ENCODE results near the gene CD40. TPM values are rescaled to one million over a fixed set of nuclear protein-coding genes. Genes with fewer than 3 reads are reported as not detected.

CD40 gene
- total RNA-seq, 6 experiments from 2014 or later, result 8.8 to 11.7 (median 9.4) TPM

- H3K4me1 ChIP-seq, result no peaks in the 10 kb centered on the region
- no peak overlapping the region for H3K4me3 ChIP-seq
- 25% methylated on average over 2 of the region's 3 CpGs for WGBS (ENCODE audit: insufficient coverage, low coverage, low lambda C conversion rate, missing lambda C conversion rate)
Observed at GRCh38 chr20:46104262-46104661, 13.9 kb upstream of the CD40 start.

DNA sequence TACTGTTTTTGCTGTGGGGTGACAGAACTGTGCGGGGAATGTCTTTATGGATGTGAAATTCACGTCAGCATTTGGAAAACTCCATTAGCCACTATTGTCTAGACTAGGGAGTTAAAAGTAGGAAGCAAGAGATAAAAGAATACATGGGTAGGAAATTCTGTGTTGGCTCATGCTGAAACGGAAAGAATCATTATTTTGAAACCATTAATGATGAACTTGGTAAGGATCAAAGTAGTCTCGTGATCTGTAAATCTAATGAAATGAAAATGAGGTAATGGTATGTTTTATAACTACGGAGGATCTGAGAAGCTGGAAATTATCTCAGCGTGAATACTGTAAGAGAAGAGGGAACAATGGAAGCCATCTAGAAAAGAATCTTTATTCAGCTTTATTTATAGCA, 11.1 kb upstream of the CD40 start:
- Histone ChIP-seq H3K27ac (no peak overlapping the region), H3K4me3 (no peak overlapping the region), H3K27me3 (no peaks in the 10 kb centered on the region), H3K36me3 (no peaks in the 10 kb centered on the region), H3K9me3 (no peaks in the 10 kb centered on the region), H3K4me1 (no peaks in the 10 kb centered on the region)
- WGBS (ENCODE audit: insufficient coverage, low coverage, low lambda C conversion rate, missing lambda C conversion rate), result 45% methylated on average over 6 of the region's 6 CpGs
- ATAC-seq (no peak), DNase-seq (no peak)
- intact Hi-C loops (cut with DNase I), result no loop called here
- TF ChIP-seq, protein P1, sequence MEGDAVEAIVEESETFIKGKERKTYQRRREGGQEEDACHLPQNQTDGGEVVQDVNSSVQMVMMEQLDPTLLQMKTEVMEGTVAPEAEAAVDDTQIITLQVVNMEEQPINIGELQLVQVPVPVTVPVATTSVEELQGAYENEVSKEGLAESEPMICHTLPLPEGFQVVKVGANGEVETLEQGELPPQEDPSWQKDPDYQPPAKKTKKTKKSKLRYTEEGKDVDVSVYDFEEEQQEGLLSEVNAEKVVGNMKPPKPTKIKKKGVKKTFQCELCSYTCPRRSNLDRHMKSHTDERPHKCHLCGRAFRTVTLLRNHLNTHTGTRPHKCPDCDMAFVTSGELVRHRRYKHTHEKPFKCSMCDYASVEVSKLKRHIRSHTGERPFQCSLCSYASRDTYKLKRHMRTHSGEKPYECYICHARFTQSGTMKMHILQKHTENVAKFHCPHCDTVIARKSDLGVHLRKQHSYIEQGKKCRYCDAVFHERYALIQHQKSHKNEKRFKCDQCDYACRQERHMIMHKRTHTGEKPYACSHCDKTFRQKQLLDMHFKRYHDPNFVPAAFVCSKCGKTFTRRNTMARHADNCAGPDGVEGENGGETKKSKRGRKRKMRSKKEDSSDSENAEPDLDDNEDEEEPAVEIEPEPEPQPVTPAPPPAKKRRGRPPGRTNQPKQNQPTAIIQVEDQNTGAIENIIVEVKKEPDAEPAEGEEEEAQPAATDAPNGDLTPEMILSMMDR (IDR thresholded peaks at IDR 0.05), result no peak
- no peak for TF ChIP-seq POLR2A (IDR thresholded peaks at IDR 0.05)

More at GRCh38 chr20:46104262-46104661, 13.9 kb upstream of the CD40 start:
- Histone ChIP-seq H3K27ac (no peak overlapping the region), H3K27me3 (peaks cover 0 to 4% of the 10 kb centered on the region in 2 donors), H3K36me3 (no peaks in the 10 kb centered on the region), H3K9me3 (no peaks in the 10 kb centered on the region)
- no peak for DNase-seq
- TF ChIP-seq POLR2A (IDR thresholded peaks at IDR 0.05), result no peak
- TF ChIP-seq, protein P1 (IDR thresholded peaks at IDR 0.05), result no peak
- no peak for ATAC-seq
- intact Hi-C loops (cut with DNase I), result no loop called here

GRCh38 chr20:46108435-46108841, 9.7 kb upstream of the CD40 start:
- 55% methylated on average over 5 of the region's 5 CpGs for WGBS (ENCODE audit: insufficient coverage, low coverage, low lambda C conversion rate, missing lambda C conversion rate)
- intact Hi-C loops (cut with DNase I), result no loop called here
- no peak for TF ChIP-seq POLR2A (IDR thresholded peaks at IDR 0.05)
- TF ChIP-seq, protein P1 (IDR thresholded peaks at IDR 0.05), result no peak

GRCh38 chr20:46108976-46109375, 9.1 kb upstream of the CD40 start:
- H3K4me3 ChIP-seq, result no peak overlapping the region
- no peaks in the 10 kb centered on the region for H3K9me3 ChIP-seq
- H3K27me3 ChIP-seq, result no peaks in the 10 kb centered on the region
- no peaks in the 10 kb centered on the region for H3K4me1 ChIP-seq
- DNase-seq, result no peak
- intact Hi-C loops (cut with DNase I), result no loop called here
- no peaks in the 10 kb centered on the region for H3K36me3 ChIP-seq
- TF ChIP-seq, protein P1 (IDR thresholded peaks at IDR 0.05), result no peak
- TF ChIP-seq POLR2A (IDR thresholded peaks at IDR 0.05), result no peak
- no peak overlapping the region for H3K27ac ChIP-seq
- ATAC-seq, result no peak
- WGBS (ENCODE audit: insufficient coverage, low coverage, low lambda C conversion rate, missing lambda C conversion rate), result 80% methylated on average over 6 of the region's 14 CpGs

More at GRCh38 chr20:46108435-46108841, 9.7 kb upstream of the CD40 start:
- H3K36me3 ChIP-seq, result no peaks in the 10 kb centered on the region
- ATAC-seq (peak in 2 of 4 donors; percentile 18 to 37), DNase-seq (no peak)
- H3K27me3 ChIP-seq, result no peaks in the 10 kb centered on the region
- H3K4me3 ChIP-seq, result no peak overlapping the region
- no peaks in the 10 kb centered on the region for H3K4me1 ChIP-seq
- H3K9me3 ChIP-seq, result no peaks in the 10 kb centered on the region
- no peak overlapping the region for H3K27ac ChIP-seq
